ENCODE measurements around the gene KCND3.

DNA sequence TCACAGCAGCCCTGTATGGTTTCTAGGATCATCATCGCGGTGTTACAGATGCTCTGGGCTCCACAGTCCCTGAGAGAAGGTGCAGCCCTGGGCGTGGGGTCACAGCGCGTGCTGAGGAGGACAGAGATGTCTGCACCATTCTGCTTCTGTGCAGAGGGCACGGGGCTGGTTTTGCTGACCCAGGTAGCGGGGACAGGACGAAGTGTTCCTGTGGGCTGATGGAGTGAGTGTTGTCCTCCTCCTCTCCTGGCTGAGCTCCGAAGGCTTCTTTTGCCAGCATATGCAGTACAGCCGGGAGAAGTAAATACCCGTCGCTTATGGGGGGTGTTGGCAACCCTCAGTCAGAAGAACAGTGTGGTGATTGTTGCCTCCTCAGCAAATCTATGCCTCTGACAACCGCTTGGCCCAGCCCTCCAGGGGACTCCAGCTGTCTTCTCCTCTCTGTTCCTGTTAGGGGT is 132.2 kb downstream of the KCND3 start:
- TF ChIP-seq, protein P1, sequence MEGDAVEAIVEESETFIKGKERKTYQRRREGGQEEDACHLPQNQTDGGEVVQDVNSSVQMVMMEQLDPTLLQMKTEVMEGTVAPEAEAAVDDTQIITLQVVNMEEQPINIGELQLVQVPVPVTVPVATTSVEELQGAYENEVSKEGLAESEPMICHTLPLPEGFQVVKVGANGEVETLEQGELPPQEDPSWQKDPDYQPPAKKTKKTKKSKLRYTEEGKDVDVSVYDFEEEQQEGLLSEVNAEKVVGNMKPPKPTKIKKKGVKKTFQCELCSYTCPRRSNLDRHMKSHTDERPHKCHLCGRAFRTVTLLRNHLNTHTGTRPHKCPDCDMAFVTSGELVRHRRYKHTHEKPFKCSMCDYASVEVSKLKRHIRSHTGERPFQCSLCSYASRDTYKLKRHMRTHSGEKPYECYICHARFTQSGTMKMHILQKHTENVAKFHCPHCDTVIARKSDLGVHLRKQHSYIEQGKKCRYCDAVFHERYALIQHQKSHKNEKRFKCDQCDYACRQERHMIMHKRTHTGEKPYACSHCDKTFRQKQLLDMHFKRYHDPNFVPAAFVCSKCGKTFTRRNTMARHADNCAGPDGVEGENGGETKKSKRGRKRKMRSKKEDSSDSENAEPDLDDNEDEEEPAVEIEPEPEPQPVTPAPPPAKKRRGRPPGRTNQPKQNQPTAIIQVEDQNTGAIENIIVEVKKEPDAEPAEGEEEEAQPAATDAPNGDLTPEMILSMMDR (IDR thresholded peaks at IDR 0.05; ENCODE audit: low read depth, low read length), result no peak
- no peak for TF ChIP-seq POLR2A (IDR thresholded peaks at IDR 0.05; ENCODE audit: extremely low read depth, insufficient read length)

Measured in NB4 (cell line).